Activated CD4-positive, alpha-beta T cell treated with anti-CD3 and anti-CD28 coated beads for 36 hours (primary cell): ENCODE measurements around the gene PPP4R2. TPM values are rescaled to one million over a fixed set of nuclear protein-coding genes. Genes with fewer than 3 reads are reported as not detected.

Source experiments
- ATAC-seq: fragments of 200-7000 bp; cut with Tn5 transposase; one replicate; pipeline ENCODE4 v1.10.0; 2021; ENCODE audit warnings: mild to moderate bottlenecking, moderate library complexity
- CTCF ChIA-PET: fragments of 350-600 bp; sonication (Branson Sonifier 250); formaldehyde crosslinking; loops from one replicate; lab custom pipeline; 2021; ENCODE audit warnings: antibody characterized with exemption; lab: Charles Lee
- POLR2A ChIA-PET: fragments of 350-600 bp; sonication (Branson Sonifier 250); formaldehyde crosslinking; loops from one replicate; lab custom pipeline; 2021; ENCODE audit warnings: antibody characterized with exemption, inconsistent platforms; lab: Charles Lee
- DNase-seq: peaks from one replicate; pipeline ENCODE4 v3.0.0-alpha.2; 2020
- H3K27ac Mint-ChIP-seq: one replicate; pipeline ENCODE4 v1.8.0; 2021; ENCODE audit warnings: mixed read lengths
- H3K27me3 Mint-ChIP-seq: one replicate; pipeline ENCODE4 v1.8.0; 2021; ENCODE audit warnings: mixed read lengths
- H3K36me3 Mint-ChIP-seq: one replicate; pipeline ENCODE4 v1.8.0; 2021; ENCODE audit warnings: low read depth, mixed read lengths
- H3K4me1 Mint-ChIP-seq: one replicate; pipeline ENCODE4 v1.8.0; 2021; ENCODE audit warnings: mixed read lengths
- H3K4me3 Mint-ChIP-seq: one replicate; pipeline ENCODE4 v1.8.0; 2021; ENCODE audit warnings: mild to moderate bottlenecking, moderate library complexity, mixed read lengths
- H3K9me3 Mint-ChIP-seq: one replicate; pipeline ENCODE4 v1.8.0; 2021; ENCODE audit warnings: low read depth, mixed read lengths
- intact Hi-C, 2 experiments: fragments of 100-400 bp; cut with DNase I in 1 of 2; cut with micrococcal nuclease in 1 of 2; formaldehyde crosslinking; loops; one replicate each; pipeline versions ENCODE4 v1.14.2 to v1.15.1; 2022 to 2024; cut with DNase I, micrococcal nuclease
- total RNA-seq, 2 experiments: library from RNA; stranded (reverse); gene quantifications; one replicate each; pipeline ENCODE4 v1.2.3, GENCODE V29; 2021

PPP4R2 gene
- total RNA-seq, 2 experiments from 2014 or later = 75.1 to 91.5 TPM

- Mint-ChIP-seq H3K9me3 (no peaks in the 10 kb centered on the region), H3K4me1 (peaks cover 38% of the 10 kb centered on the region), H3K27me3 (no peaks in the 10 kb centered on the region), H3K27ac (peak overlapping the region; percentile 52), H3K36me3 (no peaks in the 10 kb centered on the region), H3K4me3 (no peak overlapping the region)
- POLR2A ChIA-PET = no interaction called here
- CTCF ChIA-PET = interaction anchor here (1.2 kb wide), 1 partner anchor 95 kb away, joined by 4 read pairs; no protein-coding TSS in a partner anchor
- DNase-seq (no peak), ATAC-seq (no peak)
- intact Hi-C loops = no loop called here
Measured at GRCh38 chr3:72961752-72962151, 34.9 kb upstream of the PPP4R2 start.

GRCh38 chr3:72962317-72962716, 34.3 kb upstream of the PPP4R2 start:
- Mint-ChIP-seq H3K27ac (no peak overlapping the region), H3K4me3 (no peak overlapping the region), H3K27me3 (no peaks in the 10 kb centered on the region), H3K4me1 (peaks cover 41% of the 10 kb centered on the region), H3K9me3 (no peaks in the 10 kb centered on the region), H3K36me3 (no peaks in the 10 kb centered on the region)
- ChIA-PET CTCF (interaction anchor here (1.1 kb wide), 1 partner anchor 14 kb away, joined by 7 read pairs; no protein-coding TSS in a partner anchor), POLR2A (no interaction called here)
- ATAC-seq (no peak), DNase-seq (no peak)
- intact Hi-C loops = no loop called here

- no peaks in the 10 kb centered on the region for H3K36me3 Mint-ChIP-seq
- no peak for DNase-seq
- ChIA-PET POLR2A (no interaction called here), CTCF (interaction anchor here (0.6 to 1.2 kb wide), 3 partner anchors 29 to 124 kb away, joined by 3 to 5 read pairs (median 3); no protein-coding TSS in a partner anchor)
- no peak for ATAC-seq
- peaks cover 41% of the 10 kb centered on the region for H3K4me1 Mint-ChIP-seq
- no peaks in the 10 kb centered on the region for H3K9me3 Mint-ChIP-seq
- no peak overlapping the region for H3K27ac Mint-ChIP-seq
- no peak overlapping the region for H3K4me3 Mint-ChIP-seq
- H3K27me3 Mint-ChIP-seq = no peaks in the 10 kb centered on the region
- intact Hi-C loops = no loop called here
Measured at GRCh38 chr3:72964633-72965032, 32.0 kb upstream of the PPP4R2 start.

- DNase-seq = no peak
- no peaks in the 10 kb centered on the region for H3K27me3 Mint-ChIP-seq
- POLR2A ChIA-PET = no interaction called here
- peaks cover 22% of the 10 kb centered on the region for H3K4me1 Mint-ChIP-seq
- no peak overlapping the region for H3K27ac Mint-ChIP-seq
- CTCF ChIA-PET = no interaction called here
- H3K9me3 Mint-ChIP-seq = no peaks in the 10 kb centered on the region
- intact Hi-C loops = no loop called here
- H3K36me3 Mint-ChIP-seq = no peaks in the 10 kb centered on the region
- H3K4me3 Mint-ChIP-seq = no peak overlapping the region
- ATAC-seq = no peak
Measured at GRCh38 chr3:72968266-72968664, 28.3 kb upstream of the PPP4R2 start.

- H3K9me3 Mint-ChIP-seq = no peaks in the 10 kb centered on the region
- no peaks in the 10 kb centered on the region for H3K36me3 Mint-ChIP-seq
- no peak overlapping the region for H3K27ac Mint-ChIP-seq
- no peaks in the 10 kb centered on the region for H3K27me3 Mint-ChIP-seq
- ChIA-PET POLR2A (no interaction called here), CTCF (no interaction called here)
- H3K4me1 Mint-ChIP-seq = peaks cover 23% of the 10 kb centered on the region
- intact Hi-C loops = no loop called here
- ATAC-seq = no peak
- DNase-seq = no peak
- no peak overlapping the region for H3K4me3 Mint-ChIP-seq
Measured at GRCh38 chr3:72969766-72970165, 26.8 kb upstream of the PPP4R2 start.

- Mint-ChIP-seq H3K27me3 (no peaks in the 10 kb centered on the region), H3K4me3 (no peak overlapping the region), H3K9me3 (no peaks in the 10 kb centered on the region), H3K27ac (no peak overlapping the region), H3K4me1 (peaks cover 12% of the 10 kb centered on the region), H3K36me3 (no peaks in the 10 kb centered on the region)
- ATAC-seq (peak; percentile 37), DNase-seq (no peak)
- intact Hi-C loops = no loop called here
- ChIA-PET CTCF (no interaction called here), POLR2A (no interaction called here)
Measured at GRCh38 chr3:72970942-72971341, 25.7 kb upstream of the PPP4R2 start.

- no peak for DNase-seq
- POLR2A ChIA-PET = no interaction called here
- Mint-ChIP-seq H3K9me3 (no peaks in the 10 kb centered on the region), H3K27me3 (no peaks in the 10 kb centered on the region), H3K36me3 (no peaks in the 10 kb centered on the region), H3K4me1 (peaks cover 17% of the 10 kb centered on the region), H3K27ac (no peak overlapping the region), H3K4me3 (no peak overlapping the region)
- no peak for ATAC-seq
- intact Hi-C loops = no loop called here
- CTCF ChIA-PET = interaction anchor here (1.0 to 1.2 kb wide), 2 partner anchors 8 to 84 kb away, joined by 3 read pairs; no protein-coding TSS in a partner anchor
Measured at GRCh38 chr3:72972706-72973030, 23.9 kb upstream of the PPP4R2 start.

- H3K9me3 Mint-ChIP-seq = no peaks in the 10 kb centered on the region
- peaks cover 19% of the 10 kb centered on the region for H3K4me1 Mint-ChIP-seq
- no peaks in the 10 kb centered on the region for H3K27me3 Mint-ChIP-seq
- intact Hi-C loops = no loop called here
- H3K36me3 Mint-ChIP-seq = no peaks in the 10 kb centered on the region
- H3K27ac Mint-ChIP-seq = no peak overlapping the region
- no peak for DNase-seq
- no peak overlapping the region for H3K4me3 Mint-ChIP-seq
- ATAC-seq = no peak
- POLR2A ChIA-PET = no interaction called here
- CTCF ChIA-PET = interaction anchor here (1.0 to 1.2 kb wide), 2 partner anchors 8 to 84 kb away, joined by 3 read pairs; no protein-coding TSS in a partner anchor
Measured at GRCh38 chr3:72973031-72973723, 23.4 kb upstream of the PPP4R2 start.

- H3K27ac Mint-ChIP-seq = no peak overlapping the region
- POLR2A ChIA-PET = no interaction called here
- peaks cover 19% of the 10 kb centered on the region for H3K4me1 Mint-ChIP-seq
- H3K4me3 Mint-ChIP-seq = no peak overlapping the region
- no peaks in the 10 kb centered on the region for H3K27me3 Mint-ChIP-seq
- ATAC-seq (no peak), DNase-seq (no peak)
- no peaks in the 10 kb centered on the region for H3K9me3 Mint-ChIP-seq
- intact Hi-C loops = no loop called here
- CTCF ChIA-PET = interaction anchor here (1.0 kb wide), 1 partner anchor 83 kb away, joined by 3 read pairs; no protein-coding TSS in a partner anchor
- H3K36me3 Mint-ChIP-seq = no peaks in the 10 kb centered on the region
Measured at GRCh38 chr3:72973786-72974185, 22.8 kb upstream of the PPP4R2 start.

GRCh38 chr3:72974956-72975355, 21.7 kb upstream of the PPP4R2 start:
- peaks cover 19% of the 10 kb centered on the region for H3K4me1 Mint-ChIP-seq
- no peak for ATAC-seq
- H3K4me3 Mint-ChIP-seq = no peak overlapping the region
- intact Hi-C loops = loop anchor here in 1 of 2 experiments (5.0 kb wide), 1 partner anchor 548 kb away; no protein-coding TSS in a partner anchor
- no peak for DNase-seq
- no peaks in the 10 kb centered on the region for H3K9me3 Mint-ChIP-seq
- ChIA-PET CTCF (interaction anchor here (0.7 to 1.0 kb wide), 3 partner anchors 9 to 26 kb away, joined by 3 to 5 read pairs (median 3); no protein-coding TSS in a partner anchor), POLR2A (interaction anchor here (0.6 kb wide), 1 partner anchor 1859 kb away, joined by 3 read pairs; no protein-coding TSS in a partner anchor)
- H3K27me3 Mint-ChIP-seq = peaks cover 2% of the 10 kb centered on the region
- no peaks in the 10 kb centered on the region for H3K36me3 Mint-ChIP-seq
- H3K27ac Mint-ChIP-seq = no peak overlapping the region

GRCh38 chr3:72976281-72976741, 20.3 kb upstream of the PPP4R2 start:
- H3K36me3 Mint-ChIP-seq = no peaks in the 10 kb centered on the region
- peaks cover 3% of the 10 kb centered on the region for H3K27me3 Mint-ChIP-seq
- H3K27ac Mint-ChIP-seq = no peak overlapping the region
- intact Hi-C loops = loop anchor here (2.0 to 5.0 kb wide), 3 partner anchors 26 to 549 kb away; no protein-coding TSS in a partner anchor
- ChIA-PET CTCF (interaction anchor here (0.6 to 1.1 kb wide), 3 partner anchors 14 to 38 kb away, joined by 3 to 7 read pairs (median 3); partner anchors contain the start of gene PPP4R2), POLR2A (no interaction called here)
- no peak overlapping the region for H3K4me3 Mint-ChIP-seq
- H3K9me3 Mint-ChIP-seq = no peaks in the 10 kb centered on the region
- ATAC-seq = no peak
- peaks cover 19% of the 10 kb centered on the region for H3K4me1 Mint-ChIP-seq
- no peak for DNase-seq
